GM13977 (cell line): Measurements from ENCODE around the gene KPRP.

ENCODE experiments used
- DNase-seq: peaks from one replicate; pipeline ENCODE4 v3.0.0; 2012; ENCODE audit warnings: low spot score
- in situ Hi-C: fragments of 300-500 bp; cut with MboI; formaldehyde crosslinking; loops from one replicate; pipeline ENCODE4 v1.12.0; 2022; ENCODE audit warnings: low sequenced_read_pairs, low pct_unique_long_range_greater_than_20kb, mixed read lengths, inconsistent platforms; ENCODE audit not compliant: unreplicated experiment
- TF ChIP-seq, protein P1 (sequence below): IDR thresholded peaks from 2 replicates; pipeline ENCODE4 v1.5.1; 2012; ENCODE audit warnings: mild to moderate bottlenecking, control low read depth; ENCODE audit not compliant: insufficient read depth; ENCODE audit errors: extremely low read depth, missing control alignments

The KPRP gene, protein sequence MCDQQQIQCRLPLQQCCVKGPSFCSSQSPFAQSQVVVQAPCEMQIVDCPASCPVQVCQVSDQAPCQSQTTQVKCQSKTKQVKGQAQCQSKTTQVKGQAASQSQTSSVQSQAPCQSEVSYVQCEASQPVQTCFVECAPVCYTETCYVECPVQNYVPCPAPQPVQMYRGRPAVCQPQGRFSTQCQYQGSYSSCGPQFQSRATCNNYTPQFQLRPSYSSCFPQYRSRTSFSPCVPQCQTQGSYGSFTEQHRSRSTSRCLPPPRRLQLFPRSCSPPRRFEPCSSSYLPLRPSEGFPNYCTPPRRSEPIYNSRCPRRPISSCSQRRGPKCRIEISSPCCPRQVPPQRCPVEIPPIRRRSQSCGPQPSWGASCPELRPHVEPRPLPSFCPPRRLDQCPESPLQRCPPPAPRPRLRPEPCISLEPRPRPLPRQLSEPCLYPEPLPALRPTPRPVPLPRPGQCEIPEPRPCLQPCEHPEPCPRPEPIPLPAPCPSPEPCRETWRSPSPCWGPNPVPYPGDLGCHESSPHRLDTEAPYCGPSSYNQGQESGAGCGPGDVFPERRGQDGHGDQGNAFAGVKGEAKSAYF

DNA sequence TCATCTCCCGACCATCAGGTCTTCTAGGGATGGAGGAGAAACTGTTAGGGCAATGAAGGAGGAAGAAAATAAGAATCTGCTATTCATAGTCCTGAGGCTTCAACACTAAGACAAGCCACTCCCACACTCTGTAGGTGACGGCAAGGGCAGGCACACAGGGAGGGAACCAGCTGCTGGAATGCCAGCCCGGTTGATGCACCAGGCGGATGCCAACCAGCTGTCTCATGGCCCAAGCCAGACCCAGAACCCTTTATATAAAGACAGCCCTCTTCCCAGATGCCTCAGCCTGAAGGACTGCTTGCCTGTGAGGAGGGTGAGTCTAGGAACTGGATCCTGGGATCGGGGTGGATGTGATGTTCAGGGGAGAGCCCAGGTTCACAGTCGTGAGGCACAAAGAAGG, at the start of gene KPRP:
Gene KPRP (plus strand): TSS at position 279 of the 400 bp plus-strand sequence. CDS start 1,564 bp downstream, outside the sequence.
- in situ Hi-C loops = no loop called here
- TF ChIP-seq, protein P1, sequence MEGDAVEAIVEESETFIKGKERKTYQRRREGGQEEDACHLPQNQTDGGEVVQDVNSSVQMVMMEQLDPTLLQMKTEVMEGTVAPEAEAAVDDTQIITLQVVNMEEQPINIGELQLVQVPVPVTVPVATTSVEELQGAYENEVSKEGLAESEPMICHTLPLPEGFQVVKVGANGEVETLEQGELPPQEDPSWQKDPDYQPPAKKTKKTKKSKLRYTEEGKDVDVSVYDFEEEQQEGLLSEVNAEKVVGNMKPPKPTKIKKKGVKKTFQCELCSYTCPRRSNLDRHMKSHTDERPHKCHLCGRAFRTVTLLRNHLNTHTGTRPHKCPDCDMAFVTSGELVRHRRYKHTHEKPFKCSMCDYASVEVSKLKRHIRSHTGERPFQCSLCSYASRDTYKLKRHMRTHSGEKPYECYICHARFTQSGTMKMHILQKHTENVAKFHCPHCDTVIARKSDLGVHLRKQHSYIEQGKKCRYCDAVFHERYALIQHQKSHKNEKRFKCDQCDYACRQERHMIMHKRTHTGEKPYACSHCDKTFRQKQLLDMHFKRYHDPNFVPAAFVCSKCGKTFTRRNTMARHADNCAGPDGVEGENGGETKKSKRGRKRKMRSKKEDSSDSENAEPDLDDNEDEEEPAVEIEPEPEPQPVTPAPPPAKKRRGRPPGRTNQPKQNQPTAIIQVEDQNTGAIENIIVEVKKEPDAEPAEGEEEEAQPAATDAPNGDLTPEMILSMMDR = no peak
- DNase-seq = no peak

DNA sequence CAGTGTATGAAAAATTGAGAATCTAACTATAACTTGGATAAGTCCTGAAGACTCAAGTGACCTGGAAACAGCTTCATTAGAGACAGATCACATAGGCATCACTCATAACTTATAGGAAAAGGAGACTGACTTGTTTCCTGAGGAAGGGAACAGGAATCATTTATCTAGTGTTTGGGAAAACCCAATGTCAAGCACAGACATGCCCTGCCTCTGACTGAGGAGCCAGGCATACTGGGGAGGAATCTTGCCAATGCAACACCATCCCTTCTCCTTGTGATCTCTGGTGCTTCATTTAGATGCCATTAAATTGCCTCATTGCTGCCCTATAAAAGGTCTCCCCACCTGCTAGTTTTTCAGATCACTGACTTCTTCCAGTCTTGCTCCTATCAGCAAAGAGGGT, 39.6 kb upstream of the KPRP start:
- TF ChIP-seq, protein P1 = no peak
- in situ Hi-C loops = no loop called here
- no peak for DNase-seq

DNA sequence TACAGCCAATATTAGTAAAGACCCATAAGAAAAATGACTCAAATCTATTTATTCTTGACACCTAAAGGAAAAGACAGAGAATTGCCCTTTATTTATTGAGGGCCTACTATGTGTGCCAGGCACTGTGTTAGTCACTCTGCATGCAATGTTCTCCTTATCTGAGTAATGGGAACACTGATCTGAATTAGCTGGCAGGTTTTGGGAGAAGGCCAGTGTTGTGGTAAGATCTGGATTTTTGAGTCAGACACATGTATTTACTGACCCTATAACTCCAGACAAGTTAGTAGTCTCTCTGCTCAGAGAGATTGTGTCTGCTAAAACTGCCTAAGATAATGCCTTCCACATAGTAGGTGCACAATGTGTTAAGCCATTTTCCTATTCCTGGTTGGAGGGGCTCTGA, 32.6 kb upstream of the KPRP start:
- TF ChIP-seq, protein P1 = no peak
- in situ Hi-C loops = no loop called here
- DNase-seq = no peak

DNA sequence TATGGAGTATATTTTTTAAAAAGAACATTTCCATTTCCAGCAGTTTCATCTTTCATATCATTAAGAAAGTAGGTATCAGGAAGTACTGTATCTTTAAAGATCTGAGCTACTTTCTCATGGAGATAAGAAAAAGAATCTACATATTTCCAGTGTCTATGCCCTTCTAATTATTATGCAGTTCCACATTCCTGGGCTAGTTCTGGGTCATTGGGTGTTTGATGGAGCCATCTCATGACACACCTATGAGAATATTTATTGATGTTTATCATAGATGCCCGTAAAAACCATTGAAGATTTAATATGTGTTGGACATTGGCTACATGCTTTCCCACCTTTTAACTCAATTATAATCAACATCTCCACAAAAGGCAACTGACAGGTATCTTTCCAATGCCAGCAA, 28.8 kb upstream of the KPRP start:
- TF ChIP-seq, protein P1 = no peak
- in situ Hi-C loops = no loop called here
- DNase-seq = no peak

DNA sequence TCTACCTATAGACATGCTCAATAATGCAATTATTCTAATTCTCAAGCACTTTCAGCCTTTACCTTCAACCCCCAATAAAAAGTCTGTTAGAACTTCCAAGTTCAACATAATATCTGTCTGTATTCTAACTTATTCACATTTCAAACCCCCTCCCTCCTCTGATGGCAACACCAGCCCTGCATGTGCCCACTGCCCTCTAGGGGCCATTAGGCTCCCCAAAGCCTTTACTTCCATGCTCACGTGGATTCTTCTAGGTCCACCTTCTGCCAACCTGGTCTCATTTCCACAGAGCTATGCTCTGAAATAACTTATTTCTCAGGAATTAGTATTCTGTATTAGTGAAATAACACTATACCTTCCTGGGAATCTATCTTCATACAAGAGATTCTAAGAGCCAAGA, 22.2 kb upstream of the KPRP start:
- TF ChIP-seq, protein P1 = peak; percentile 15
- in situ Hi-C loops = no loop called here
- DNase-seq = no peak

DNA sequence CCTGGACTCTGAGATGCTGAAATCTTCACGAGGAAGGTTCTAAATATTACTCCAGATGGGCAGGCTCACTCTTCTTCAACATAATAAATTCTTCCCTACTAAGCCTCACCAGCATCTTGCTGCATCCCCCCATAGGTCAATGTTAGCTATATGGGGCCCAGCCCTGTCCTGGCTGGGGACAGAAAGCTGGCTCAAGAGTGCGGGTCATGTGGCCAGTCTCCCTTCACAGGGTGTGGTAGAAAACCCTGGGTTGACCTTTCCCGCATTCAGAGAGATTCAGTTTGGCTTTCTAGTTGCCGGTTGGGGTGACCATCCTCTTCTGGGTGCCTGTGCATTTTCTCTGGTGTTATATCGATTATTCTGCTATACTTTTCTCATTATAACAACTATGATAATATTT, 19.8 kb upstream of the KPRP start:
- TF ChIP-seq, protein P1 = no peak
- DNase-seq = no peak
- in situ Hi-C loops = no loop called here
